Measurements from ENCODE around the gene LRRC17.
"Not testable (repeated sequence)": the region's sequence is repeated elsewhere in the genome, so short reads cannot be mapped to it uniquely, and the experiment has no call there.

Gene LRRC17

GRCh38 chr7:102975854-102976253 is 63.1 kb downstream of the LRRC17 start:
- Histone ChIP-seq H3K36me3 (ENCODE audit: control insufficient read depth, insufficient read depth, low read length) (no peaks in the 10 kb centered on the region), H3K27ac (ENCODE audit: low read depth, low read length) (no peak overlapping the region), H3K4me1 (ENCODE audit: control insufficient read depth, insufficient read depth, low read length) (no peaks in the 10 kb centered on the region), H3K27me3 (ENCODE audit: control insufficient read depth, insufficient read depth, low read length) (no peaks in the 10 kb centered on the region), H3K9ac (ENCODE audit: low read depth, low read length) (no peak overlapping the region), H3K9me3 (ENCODE audit: control insufficient read depth, insufficient read depth, low read length) (no peaks in the 10 kb centered on the region), H3K4me3 (ENCODE audit: low read depth, low read length) (no peak overlapping the region)

GRCh38 chr7:102976493-102976892 is 63.7 kb downstream of the LRRC17 start:
- H3K27me3 ChIP-seq (ENCODE audit: control insufficient read depth, insufficient read depth, low read length): no peaks in the 10 kb centered on the region
- H3K4me1 ChIP-seq (ENCODE audit: control insufficient read depth, insufficient read depth, low read length): no peaks in the 10 kb centered on the region
- H3K36me3 ChIP-seq (ENCODE audit: control insufficient read depth, insufficient read depth, low read length): no peaks in the 10 kb centered on the region
- no peaks in the 10 kb centered on the region for H3K9me3 ChIP-seq (ENCODE audit: control insufficient read depth, insufficient read depth, low read length)
- H3K9ac ChIP-seq (ENCODE audit: low read depth, low read length): no peak overlapping the region
- no peak overlapping the region for H3K27ac ChIP-seq (ENCODE audit: low read depth, low read length)
- H3K4me3 ChIP-seq (ENCODE audit: low read depth, low read length): no peak overlapping the region

GRCh38 chr7:102977586-102977985 is 64.8 kb downstream of the LRRC17 start:
- H3K4me3 ChIP-seq (ENCODE audit: low read depth, low read length); H3K9ac ChIP-seq (ENCODE audit: low read depth, low read length); H3K9me3 ChIP-seq (ENCODE audit: control insufficient read depth, insufficient read depth, low read length); H3K27ac ChIP-seq (ENCODE audit: low read depth, low read length); H3K36me3 ChIP-seq (ENCODE audit: control insufficient read depth, insufficient read depth, low read length); H3K4me1 ChIP-seq (ENCODE audit: control insufficient read depth, insufficient read depth, low read length); H3K27me3 ChIP-seq (ENCODE audit: control insufficient read depth, insufficient read depth, low read length): not testable (repeated sequence)

- no peak overlapping the region for H3K27ac ChIP-seq (ENCODE audit: low read depth, low read length)
- H3K9me3 ChIP-seq (ENCODE audit: control insufficient read depth, insufficient read depth, low read length): no peaks in the 10 kb centered on the region
- H3K9ac ChIP-seq (ENCODE audit: low read depth, low read length): no peak overlapping the region
- no peak overlapping the region for H3K4me3 ChIP-seq (ENCODE audit: low read depth, low read length)
- H3K4me1 ChIP-seq (ENCODE audit: control insufficient read depth, insufficient read depth, low read length): no peaks in the 10 kb centered on the region
- H3K27me3 ChIP-seq (ENCODE audit: control insufficient read depth, insufficient read depth, low read length): no peaks in the 10 kb centered on the region
- H3K36me3 ChIP-seq (ENCODE audit: control insufficient read depth, insufficient read depth, low read length): no peaks in the 10 kb centered on the region
Measured at GRCh38 chr7:102978284-102978683, 65.5 kb downstream of the LRRC17 start.

GRCh38 chr7:102979670-102980069 is 66.9 kb downstream of the LRRC17 start:
- no peaks in the 10 kb centered on the region for H3K9me3 ChIP-seq (ENCODE audit: control insufficient read depth, insufficient read depth, low read length)
- H3K9ac ChIP-seq (ENCODE audit: low read depth, low read length): no peak overlapping the region
- H3K4me3 ChIP-seq (ENCODE audit: low read depth, low read length): no peak overlapping the region
- H3K36me3 ChIP-seq (ENCODE audit: control insufficient read depth, insufficient read depth, low read length): no peaks in the 10 kb centered on the region
- no peaks in the 10 kb centered on the region for H3K4me1 ChIP-seq (ENCODE audit: control insufficient read depth, insufficient read depth, low read length)
- no peak overlapping the region for H3K27ac ChIP-seq (ENCODE audit: low read depth, low read length)
- H3K27me3 ChIP-seq (ENCODE audit: control insufficient read depth, insufficient read depth, low read length): no peaks in the 10 kb centered on the region

- Histone ChIP-seq H3K4me1 (ENCODE audit: control insufficient read depth, insufficient read depth, low read length) (no peaks in the 10 kb centered on the region), H3K27ac (ENCODE audit: low read depth, low read length) (no peak overlapping the region)
Measured at GRCh38 chr7:102981451-102981850, 68.7 kb downstream of the LRRC17 start.

GRCh38 chr7:102982235-102982634 is 69.4 kb downstream of the LRRC17 start:
- Histone ChIP-seq H3K4me1 (ENCODE audit: control insufficient read depth, insufficient read depth, low read length) (no peaks in the 10 kb centered on the region), H3K27ac (ENCODE audit: low read depth, low read length) (no peak overlapping the region), H3K9me3 (ENCODE audit: control insufficient read depth, insufficient read depth, low read length) (no peaks in the 10 kb centered on the region), H3K4me3 (ENCODE audit: low read depth, low read length) (no peak overlapping the region), H3K36me3 (ENCODE audit: control insufficient read depth, insufficient read depth, low read length) (no peaks in the 10 kb centered on the region), H3K27me3 (ENCODE audit: control insufficient read depth, insufficient read depth, low read length) (no peaks in the 10 kb centered on the region), H3K9ac (ENCODE audit: low read depth, low read length) (no peak overlapping the region)

More at GRCh38 chr7:102981451-102981850, 68.7 kb downstream of the LRRC17 start:
- H3K9me3 ChIP-seq (ENCODE audit: control insufficient read depth, insufficient read depth, low read length): no peaks in the 10 kb centered on the region
- no peak overlapping the region for H3K9ac ChIP-seq (ENCODE audit: low read depth, low read length)
- no peak overlapping the region for H3K4me3 ChIP-seq (ENCODE audit: low read depth, low read length)
- no peaks in the 10 kb centered on the region for H3K27me3 ChIP-seq (ENCODE audit: control insufficient read depth, insufficient read depth, low read length)
- H3K36me3 ChIP-seq (ENCODE audit: control insufficient read depth, insufficient read depth, low read length): no peaks in the 10 kb centered on the region

GRCh38 chr7:102983602-102984001 is 70.8 kb downstream of the LRRC17 start:
- Histone ChIP-seq H3K4me3 (ENCODE audit: low read depth, low read length) (no peak overlapping the region), H3K27me3 (ENCODE audit: control insufficient read depth, insufficient read depth, low read length) (no peaks in the 10 kb centered on the region), H3K9me3 (ENCODE audit: control insufficient read depth, insufficient read depth, low read length) (no peaks in the 10 kb centered on the region), H3K9ac (ENCODE audit: low read depth, low read length) (no peak overlapping the region), H3K27ac (ENCODE audit: low read depth, low read length) (no peak overlapping the region), H3K4me1 (ENCODE audit: control insufficient read depth, insufficient read depth, low read length) (no peaks in the 10 kb centered on the region), H3K36me3 (ENCODE audit: control insufficient read depth, insufficient read depth, low read length) (no peaks in the 10 kb centered on the region)

- H3K9me3 ChIP-seq (ENCODE audit: control insufficient read depth, insufficient read depth, low read length): no peaks in the 10 kb centered on the region
- H3K4me1 ChIP-seq (ENCODE audit: control insufficient read depth, insufficient read depth, low read length): no peaks in the 10 kb centered on the region
- no peak overlapping the region for H3K9ac ChIP-seq (ENCODE audit: low read depth, low read length)
- no peaks in the 10 kb centered on the region for H3K27me3 ChIP-seq (ENCODE audit: control insufficient read depth, insufficient read depth, low read length)
- no peaks in the 10 kb centered on the region for H3K36me3 ChIP-seq (ENCODE audit: control insufficient read depth, insufficient read depth, low read length)
- H3K4me3 ChIP-seq (ENCODE audit: low read depth, low read length): no peak overlapping the region
- no peak overlapping the region for H3K27ac ChIP-seq (ENCODE audit: low read depth, low read length)
Measured at GRCh38 chr7:102985176-102985783, 72.5 kb downstream of the LRRC17 start.

- no peak overlapping the region for H3K27ac ChIP-seq (ENCODE audit: low read depth, low read length)
Measured at GRCh38 chr7:102988088-102988487, 75.3 kb downstream of the LRRC17 start.

GRCh38 chr7:102988631-102989560 is 76.1 kb downstream of the LRRC17 start:
- Histone ChIP-seq H3K36me3 (ENCODE audit: control insufficient read depth, insufficient read depth, low read length) (no peaks in the 10 kb centered on the region), H3K27me3 (ENCODE audit: control insufficient read depth, insufficient read depth, low read length) (no peaks in the 10 kb centered on the region), H3K27ac (ENCODE audit: low read depth, low read length) (no peak overlapping the region), H3K4me1 (ENCODE audit: control insufficient read depth, insufficient read depth, low read length) (peaks cover 8% of the 10 kb centered on the region; the same call in 1 of the 2 replicates), H3K4me3 (ENCODE audit: low read depth, low read length) (no peak overlapping the region), H3K9me3 (ENCODE audit: control insufficient read depth, insufficient read depth, low read length) (no peaks in the 10 kb centered on the region), H3K9ac (ENCODE audit: low read depth, low read length) (no peak overlapping the region)

More at GRCh38 chr7:102988088-102988487, 75.3 kb downstream of the LRRC17 start:
- no peaks in the 10 kb centered on the region for H3K9me3 ChIP-seq (ENCODE audit: control insufficient read depth, insufficient read depth, low read length)
- H3K9ac ChIP-seq (ENCODE audit: low read depth, low read length): no peak overlapping the region
- no peaks in the 10 kb centered on the region for H3K36me3 ChIP-seq (ENCODE audit: control insufficient read depth, insufficient read depth, low read length)
- no peaks in the 10 kb centered on the region for H3K27me3 ChIP-seq (ENCODE audit: control insufficient read depth, insufficient read depth, low read length)
- H3K4me3 ChIP-seq (ENCODE audit: low read depth, low read length): no peak overlapping the region
- 0 out of 2 replicates have a peak, but pooled peaks cover under 1% of the 10 kb centered on the region for H3K4me1 ChIP-seq (ENCODE audit: control insufficient read depth, insufficient read depth, low read length)

Data from HUES48 (cell line).